Osteoblast (primary cell): ENCODE results near the gene OSBPL9. TPM values are rescaled to one million over a fixed set of nuclear protein-coding genes. Genes with fewer than 3 reads are reported as not detected.

Source experiments
- DNase-seq: peaks from one replicate; pipeline ENCODE4 v3.0.0; 2011; ENCODE audit warnings: low spot score, mixed read lengths; ENCODE audit not compliant: insufficient read length; ENCODE audit errors: missing footprints
- H2AFZ ChIP-seq: 2 replicates; pipeline ENCODE4 v1.6.0; 2011; ENCODE audit warnings: mild to moderate bottlenecking, low read length
- H3K27ac ChIP-seq: 2 replicates; pipeline ENCODE4 v1.5.1; 2011; ENCODE audit warnings: mild to moderate bottlenecking, low read depth, low read length, moderate library complexity
- H3K27me3 ChIP-seq: 2 replicates; pipeline ENCODE4 v1.6.0; 2012; ENCODE audit warnings: mild to moderate bottlenecking, control low read depth, inconsistent platforms, low read length, moderate library complexity; ENCODE audit not compliant: insufficient read depth
- H3K36me3 ChIP-seq: 2 replicates; pipeline ENCODE4 v1.5.1; 2011; ENCODE audit warnings: mild to moderate bottlenecking, low read length, control low read depth, moderate library complexity; ENCODE audit not compliant: insufficient read depth
- H3K4me1 ChIP-seq: 2 replicates; pipeline ENCODE4 v1.5.1; 2011; ENCODE audit warnings: mild to moderate bottlenecking, low read length, control low read depth, moderate library complexity; ENCODE audit not compliant: insufficient read depth
- H3K4me2 ChIP-seq: 2 replicates; pipeline ENCODE4 v1.6.0; 2011; ENCODE audit warnings: mild to moderate bottlenecking, low read length; ENCODE audit not compliant: insufficient read depth
- H3K4me3 ChIP-seq: fragments of 200-600 bp; sonication (generic); 3 replicates; pipeline ENCODE4 v1.5.1; 2012; ENCODE audit warnings: mild to moderate bottlenecking, low read length, inconsistent platforms; ENCODE audit not compliant: insufficient read depth
- H3K79me2 ChIP-seq: 2 replicates; pipeline ENCODE4 v1.6.0; 2012; ENCODE audit warnings: mild to moderate bottlenecking, low read length, control low read depth, inconsistent platforms; ENCODE audit not compliant: insufficient read depth
- H3K9me3 ChIP-seq: 2 replicates; pipeline ENCODE4 v1.5.1; 2011; ENCODE audit warnings: low read depth, low read length, control low read depth
- H4K20me1 ChIP-seq: 2 replicates; pipeline ENCODE4 v1.6.0; 2012; ENCODE audit warnings: mild to moderate bottlenecking, low read length, control low read depth; ENCODE audit not compliant: insufficient read depth
- small RNA-seq: library from RNA; depleted of rRNA; stranded (forward); fragments of <200 nt; gene quantifications from one replicate; pipeline ENCODE3, GENCODE V24; 2012
- total RNA-seq: library from RNA; depleted of rRNA; stranded (reverse); fragments of >200 nt; gene quantifications from 2 replicates; pipeline ENCODE4 v1.2.3, GENCODE V29; 2012
- TF ChIP-seq, protein P1 (sequence below): IDR thresholded peaks from 2 replicates; pipeline ENCODE4 v1.5.1; 2011; ENCODE audit warnings: mild to moderate bottlenecking, low read depth, low read length, moderate library complexity; ENCODE audit errors: extremely low read depth

Gene OSBPL9
- total RNA-seq, 1 donor, result 87.9 TPM

DNA sequence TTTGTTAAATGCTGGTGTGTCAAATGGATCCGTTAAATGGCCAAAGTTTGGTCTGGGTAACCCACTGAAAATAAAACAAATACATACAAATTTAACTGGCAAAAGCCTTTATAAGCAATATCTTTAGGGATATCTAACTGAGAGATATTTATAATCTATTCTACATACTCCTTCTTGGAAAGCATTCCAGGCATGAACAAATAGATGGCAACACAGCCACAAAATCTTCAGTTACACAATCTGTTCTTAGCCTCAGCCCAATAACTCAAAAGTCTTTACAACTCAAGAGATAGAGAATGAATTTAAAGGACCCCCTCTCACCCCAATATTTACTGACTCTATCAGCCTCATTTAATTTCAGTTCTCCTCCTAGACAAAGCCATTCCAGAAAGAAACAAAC is 202.9 kb downstream of the OSBPL9 start:
- H3K27ac ChIP-seq, result no peak overlapping the region
- DNase-seq, result no peak
- no peak overlapping the region for H3K4me3 ChIP-seq
- H3K4me1 ChIP-seq, result no peaks in the 10 kb centered on the region
- no peaks in the 10 kb centered on the region for H3K79me2 ChIP-seq
- no peak overlapping the region for H3K4me2 ChIP-seq
- TF ChIP-seq, protein P1, sequence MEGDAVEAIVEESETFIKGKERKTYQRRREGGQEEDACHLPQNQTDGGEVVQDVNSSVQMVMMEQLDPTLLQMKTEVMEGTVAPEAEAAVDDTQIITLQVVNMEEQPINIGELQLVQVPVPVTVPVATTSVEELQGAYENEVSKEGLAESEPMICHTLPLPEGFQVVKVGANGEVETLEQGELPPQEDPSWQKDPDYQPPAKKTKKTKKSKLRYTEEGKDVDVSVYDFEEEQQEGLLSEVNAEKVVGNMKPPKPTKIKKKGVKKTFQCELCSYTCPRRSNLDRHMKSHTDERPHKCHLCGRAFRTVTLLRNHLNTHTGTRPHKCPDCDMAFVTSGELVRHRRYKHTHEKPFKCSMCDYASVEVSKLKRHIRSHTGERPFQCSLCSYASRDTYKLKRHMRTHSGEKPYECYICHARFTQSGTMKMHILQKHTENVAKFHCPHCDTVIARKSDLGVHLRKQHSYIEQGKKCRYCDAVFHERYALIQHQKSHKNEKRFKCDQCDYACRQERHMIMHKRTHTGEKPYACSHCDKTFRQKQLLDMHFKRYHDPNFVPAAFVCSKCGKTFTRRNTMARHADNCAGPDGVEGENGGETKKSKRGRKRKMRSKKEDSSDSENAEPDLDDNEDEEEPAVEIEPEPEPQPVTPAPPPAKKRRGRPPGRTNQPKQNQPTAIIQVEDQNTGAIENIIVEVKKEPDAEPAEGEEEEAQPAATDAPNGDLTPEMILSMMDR, result no peak
- H3K27me3 ChIP-seq, result no peaks in the 10 kb centered on the region
- no peak overlapping the region for H2AFZ ChIP-seq
- H3K9me3 ChIP-seq, result no peaks in the 10 kb centered on the region
- H4K20me1 ChIP-seq, result no peaks in the 10 kb centered on the region
- H3K36me3 ChIP-seq, result peaks cover 45% of the 10 kb centered on the region

DNA sequence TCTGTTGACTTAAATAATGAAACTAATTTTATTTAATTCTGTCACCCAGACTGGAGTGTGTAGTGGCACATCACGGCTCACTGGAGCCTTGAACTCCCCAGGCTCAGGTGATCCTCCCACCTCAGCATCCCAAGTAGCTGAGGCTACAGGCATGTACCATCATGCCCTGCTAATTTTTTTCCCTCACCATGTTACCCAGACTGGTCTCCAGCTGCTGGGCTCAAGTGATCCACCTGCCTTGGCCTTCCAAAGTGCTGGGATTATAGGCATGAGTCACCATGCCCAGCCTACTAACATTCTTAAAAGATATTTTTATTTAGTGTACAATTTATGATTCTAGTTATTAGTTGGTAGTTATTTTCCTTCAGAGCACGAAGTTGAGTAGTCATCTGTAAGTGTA is 212.2 kb downstream of the OSBPL9 start:
- Histone ChIP-seq H2AFZ (no peak overlapping the region), H3K27ac (no peak overlapping the region), H3K79me2 (no peaks in the 10 kb centered on the region), H3K4me3 (no peak overlapping the region), H4K20me1 (no peaks in the 10 kb centered on the region), H3K4me1 (no peaks in the 10 kb centered on the region), H3K9me3 (no peaks in the 10 kb centered on the region), H3K36me3 (peaks cover 37% of the 10 kb centered on the region), H3K27me3 (no peaks in the 10 kb centered on the region), H3K4me2 (no peak overlapping the region)
- TF ChIP-seq, protein P1, result no peak
- DNase-seq, result no peak

DNA sequence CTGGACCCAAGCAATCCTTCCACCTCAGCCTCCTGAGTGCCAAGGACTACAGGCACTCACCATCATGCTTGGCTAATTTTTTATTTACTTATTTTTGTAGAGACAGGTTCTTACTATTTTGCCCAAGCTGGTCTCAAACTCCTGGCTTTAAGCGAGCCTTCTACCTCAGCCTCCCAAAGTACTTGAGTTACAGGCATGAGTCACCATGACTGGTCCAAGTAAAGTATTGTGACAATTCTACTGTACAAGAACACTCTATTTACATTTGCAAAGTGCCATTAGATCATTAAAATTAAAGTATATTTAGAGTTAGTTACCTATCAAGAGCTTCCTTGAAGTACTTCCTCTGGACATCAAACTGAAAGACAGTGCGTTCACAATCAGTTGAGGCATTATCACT is 216.8 kb downstream of the OSBPL9 start:
- Histone ChIP-seq H3K27me3 (no peaks in the 10 kb centered on the region), H3K36me3 (peaks cover 43% of the 10 kb centered on the region), H3K79me2 (peaks cover 11% of the 10 kb centered on the region), H2AFZ (no peak overlapping the region), H3K9me3 (no peaks in the 10 kb centered on the region), H3K4me3 (no peak overlapping the region), H3K27ac (no peak overlapping the region), H4K20me1 (no peaks in the 10 kb centered on the region), H3K4me2 (no peak overlapping the region), H3K4me1 (no peaks in the 10 kb centered on the region)
- TF ChIP-seq, protein P1, result no peak
- no peak for DNase-seq

DNA sequence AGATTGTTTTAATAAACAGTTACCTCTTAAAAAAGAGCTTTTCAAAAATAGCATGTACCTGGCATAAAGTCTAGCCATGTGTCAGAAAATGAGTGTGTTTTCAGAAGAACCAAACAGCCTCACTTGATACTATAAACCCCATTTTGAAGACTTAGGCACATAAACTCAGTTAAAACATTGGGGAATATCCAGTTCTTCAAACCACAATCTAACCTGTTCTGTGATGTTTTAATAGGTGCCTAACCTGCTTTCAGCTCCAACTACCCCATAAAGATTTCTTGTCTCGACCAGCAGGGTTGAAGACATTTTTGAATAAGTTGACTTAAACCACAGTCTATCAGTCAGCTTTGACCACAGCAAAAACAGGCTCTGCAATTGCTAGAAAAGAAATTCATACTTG is 220.4 kb downstream of the OSBPL9 start:
- DNase-seq, result no peak
- Histone ChIP-seq H3K4me3 (no peak overlapping the region), H2AFZ (no peak overlapping the region), H4K20me1 (no peaks in the 10 kb centered on the region), H3K36me3 (peaks cover 47% of the 10 kb centered on the region), H3K27ac (peak overlapping the region; percentile 10), H3K4me1 (no peaks in the 10 kb centered on the region), H3K4me2 (no peak overlapping the region), H3K27me3 (no peaks in the 10 kb centered on the region), H3K9me3 (no peaks in the 10 kb centered on the region), H3K79me2 (peaks cover 27% of the 10 kb centered on the region)
- TF ChIP-seq, protein P1, result no peak

Small RNAs within 50 kb of the gene (small RNA-seq; reads per million reads assigned to genes)
- gene AL050343.2 (not detected), gene RF00568 (not detected)

Other genes starting within 250 kb of the OSBPL9 start
- 79.9 and 82.2 TPM in 2 replicates for gene EPS15, start 97.8 kb upstream of the OSBPL9 start, total RNA-seq